LHCN-M2 (cell line): ENCODE measurements around the gene ITGA6. TPM values are rescaled to one million over a fixed set of nuclear protein-coding genes. Genes with fewer than 3 reads are reported as not detected.
"Not testable (repeated sequence)": the region's sequence is repeated elsewhere in the genome, so short reads cannot be mapped to it uniquely, and the experiment has no call there.

Source experiments
- DNase-seq: peaks from one replicate; pipeline ENCODE4 v3.0.0-alpha.2; 2012; ENCODE audit warnings: low read depth
- total RNA-seq: library from RNA; depleted of rRNA; stranded (reverse); fragments of >200 nt; gene quantifications from 2 replicates; pipeline ENCODE4 v1.2.3, GENCODE V29; 2014

Gene ITGA6
- total RNA-seq, 1 experiment from 2014 or later, result 98.8 TPM

- DNase-seq, result no peak
Measured at GRCh38 chr2:172513935-172514586, 86.7 kb downstream of the ITGA6 start.

DNA sequence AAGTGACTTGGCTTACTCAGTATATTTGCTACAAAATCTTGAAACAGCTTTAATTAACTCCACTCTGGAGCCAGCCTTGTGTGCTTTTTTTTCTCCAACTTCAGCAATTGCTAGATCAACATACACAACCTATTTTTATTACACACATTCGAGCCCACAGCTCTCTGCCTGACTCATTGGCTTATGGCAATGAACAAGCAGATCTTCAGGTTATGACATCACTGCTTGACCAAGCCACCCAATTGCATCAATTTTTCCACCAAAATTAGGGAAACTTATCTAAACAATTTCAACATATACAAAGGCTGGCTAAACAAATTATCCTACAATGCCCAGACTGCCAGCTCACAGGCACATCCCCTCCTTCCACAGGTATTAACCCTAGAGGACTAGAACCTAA, 88.9 kb downstream of the ITGA6 start:
- DNase-seq, result peak; percentile 63

GRCh38 chr2:172518995-172519394, 91.6 kb downstream of the ITGA6 start:
- no peak for DNase-seq

- peak; percentile 3 for DNase-seq
Measured at GRCh38 chr2:172525601-172526000, 98.2 kb downstream of the ITGA6 start.

- no peak for DNase-seq
Measured at GRCh38 chr2:172531309-172531708, 103.9 kb downstream of the ITGA6 start.

DNA sequence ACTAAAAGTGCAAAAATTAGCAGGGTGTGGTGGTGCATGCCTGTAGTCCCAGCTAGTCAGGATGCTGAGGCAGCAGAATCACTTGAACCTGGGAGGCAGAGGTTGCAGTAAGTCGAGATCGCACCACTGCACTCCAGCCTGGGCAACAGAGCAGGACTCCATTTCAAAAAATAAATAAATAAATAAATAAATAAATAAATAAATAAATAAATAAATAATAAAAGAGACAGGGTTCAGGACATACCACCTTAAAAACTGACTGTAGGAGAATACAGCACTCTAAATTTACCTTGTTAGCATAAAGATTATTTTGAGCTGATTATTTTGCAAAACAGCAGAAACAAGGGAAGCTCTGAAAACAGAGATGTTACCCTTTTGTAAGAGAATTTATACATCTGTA, 105.1 kb downstream of the ITGA6 start:
- not testable (repeated sequence) for DNase-seq

DNA sequence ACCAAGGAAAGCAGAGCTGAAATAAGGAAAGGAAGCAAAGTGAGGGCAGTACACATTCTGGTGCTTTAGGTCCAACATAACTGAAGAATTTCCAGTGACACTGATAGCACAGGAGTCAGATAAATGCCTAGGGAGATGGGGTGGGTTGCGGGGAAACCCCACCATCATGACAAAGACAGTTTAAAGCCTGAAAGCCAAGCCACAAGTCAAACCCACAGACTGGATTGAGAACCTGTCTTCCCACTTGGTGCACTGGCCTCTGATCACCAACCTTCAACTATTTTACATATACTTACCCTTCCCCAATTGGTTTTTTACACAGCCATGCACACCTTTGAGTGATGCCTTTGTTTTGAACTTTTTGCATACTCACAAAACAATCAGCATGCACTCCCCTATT, 106.3 kb downstream of the ITGA6 start:
- no peak for DNase-seq

DNA sequence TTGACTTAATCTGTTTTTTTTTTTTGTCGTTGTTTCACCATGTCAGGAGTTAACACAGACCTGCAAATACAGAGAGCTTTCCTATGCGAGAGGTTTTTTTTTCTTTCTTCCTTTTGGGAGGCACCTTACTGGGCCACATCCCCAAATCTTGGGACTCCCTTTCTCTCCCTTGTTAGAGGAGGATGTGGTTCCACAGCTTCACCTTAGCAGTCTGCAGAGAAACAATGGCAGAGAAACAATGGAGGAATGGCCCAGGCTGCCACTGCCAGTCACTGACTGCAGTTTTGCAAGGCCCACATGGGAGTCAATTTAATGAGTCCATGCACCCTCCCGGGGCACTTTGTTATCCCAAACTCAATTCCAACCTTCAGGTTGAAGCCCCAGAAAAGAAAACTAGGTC, 107.7 kb downstream of the ITGA6 start:
- no peak for DNase-seq

DNA sequence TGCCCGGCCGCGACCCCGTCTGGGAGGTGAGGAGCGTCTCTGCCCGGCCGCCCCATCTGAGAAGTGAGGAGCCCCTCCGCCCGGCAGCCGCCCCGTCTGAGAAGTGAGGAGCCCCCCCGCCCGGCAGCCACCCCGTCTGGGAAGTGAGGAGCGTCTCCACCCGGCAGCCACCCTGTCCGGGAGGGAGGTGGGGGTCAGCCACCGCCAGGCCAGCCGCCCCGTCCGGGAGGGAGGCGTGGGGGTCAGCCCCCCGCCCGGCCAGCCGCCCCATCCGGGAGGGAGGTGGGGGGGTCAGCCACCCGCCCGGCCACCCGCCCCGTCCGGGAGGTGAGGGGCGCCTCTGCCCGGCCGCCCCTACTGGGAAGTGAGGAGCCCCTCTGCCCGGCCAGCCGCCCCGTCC, 110.5 kb downstream of the ITGA6 start:
- DNase-seq, result not testable (repeated sequence)

- DNase-seq, result no peak
Measured at GRCh38 chr2:172539767-172540166, 112.4 kb downstream of the ITGA6 start.

- DNase-seq, result no peak
Measured at GRCh38 chr2:172540421-172540820, 113.0 kb downstream of the ITGA6 start.

GRCh38 chr2:172545408-172546075, 118.2 kb downstream of the ITGA6 start:
- no peak for DNase-seq

- no peak for DNase-seq
Measured at GRCh38 chr2:172549131-172549530, 121.7 kb downstream of the ITGA6 start.

DNA sequence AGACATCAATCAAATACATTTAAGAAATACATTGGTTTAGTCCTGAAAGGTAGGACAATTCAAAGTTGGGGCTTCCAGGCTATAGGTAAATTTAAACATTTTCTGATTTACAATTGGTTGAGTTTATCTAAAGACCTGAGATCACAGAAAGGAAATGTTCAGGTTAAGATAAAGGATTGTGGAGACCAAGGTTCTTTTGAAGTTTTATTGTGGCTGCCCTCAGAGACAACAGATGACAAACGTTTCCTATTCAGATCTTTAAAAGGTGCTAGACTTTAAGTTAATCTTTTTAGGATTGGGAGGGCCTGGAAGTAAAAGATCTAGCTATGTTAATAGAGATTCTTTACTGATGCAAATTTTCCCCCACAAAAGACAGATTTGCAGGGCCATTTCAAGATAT, 122.4 kb downstream of the ITGA6 start:
- not testable (repeated sequence) for DNase-seq

DNA sequence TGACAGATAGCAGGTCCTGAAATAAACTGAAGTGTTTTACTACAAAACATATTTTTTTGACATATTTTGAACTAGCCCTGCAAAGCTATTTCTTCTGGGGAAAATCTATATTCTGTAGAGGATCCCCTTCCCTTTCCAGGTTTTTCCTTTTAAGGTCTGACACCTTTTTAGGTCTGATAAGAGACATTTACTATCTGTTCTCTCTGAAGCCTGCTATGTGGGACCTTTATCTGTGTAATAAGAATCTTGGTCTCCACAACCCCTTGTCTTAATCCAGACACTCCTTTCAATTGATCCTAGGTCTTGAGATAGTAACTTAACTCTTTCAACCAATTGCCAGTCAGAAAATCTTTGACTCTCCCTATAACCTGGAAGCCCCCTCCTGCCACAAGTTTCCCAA, 123.0 kb downstream of the ITGA6 start:
- no peak for DNase-seq

- DNase-seq, result no peak
Measured at GRCh38 chr2:172551271-172551670, 123.9 kb downstream of the ITGA6 start.

GRCh38 chr2:172552547-172553291, 125.3 kb downstream of the ITGA6 start:
- DNase-seq, result peak; percentile 83

GRCh38 chr2:172554352-172555271, 127.2 kb downstream of the ITGA6 start:
- DNase-seq, result no peak

DNA sequence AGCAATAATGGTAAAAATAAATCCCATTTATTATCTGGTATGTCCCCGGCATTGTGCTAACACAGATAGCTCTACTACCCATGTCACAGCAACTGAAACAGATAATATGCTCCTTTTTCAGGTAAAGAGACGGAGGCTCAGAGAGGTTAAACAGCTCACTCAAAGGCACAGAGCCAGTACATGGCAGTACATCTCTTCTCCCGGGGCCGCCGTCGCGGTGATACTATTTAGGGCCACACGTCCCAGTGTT, 127.8 kb downstream of the ITGA6 start:
- DNase-seq, result no peak
